CD14-positive monocyte (primary cell): ENCODE measurements around the gene CROCC. TPM values are rescaled to one million over a fixed set of nuclear protein-coding genes. Genes with fewer than 3 reads are reported as not detected.

Experiments used
- DNase-seq, 3 donors: peaks; one replicate each; pipeline ENCODE4 v3.0.0-alpha.2; 2011 to 2022
- H2AFZ ChIP-seq: 2 replicates; pipeline ENCODE4 v1.6.0; 2012; ENCODE audit warnings: mild to moderate bottlenecking, low read depth, low read length, inconsistent platforms; ENCODE audit not compliant: insufficient read depth, poor library complexity, severe bottlenecking
- H3K27ac ChIP-seq, 2 donors: 1 replicate in 1 of 2; 2 replicates in 1 of 2; pipeline ENCODE4 v1.5.1; 2012 to 2013; ENCODE audit warnings: low read length in 2 of 2, control low read depth in 1 of 2, inconsistent platforms in 1 of 2, low read depth in 1 of 2, mild to moderate bottlenecking in 1 of 2
- H3K27me3 ChIP-seq, 2 donors: one replicate each; pipeline versions ENCODE4 v1.6.0 to v1.6.1; 2011 to 2013; ENCODE audit warnings: low read length in 2 of 2; ENCODE audit not compliant: control insufficient read depth in 2 of 2, insufficient read depth in 2 of 2
- H3K36me3 ChIP-seq, 2 donors: replicated peaks in 1 of 2; 1 replicate in 1 of 2; 2 replicates in 1 of 2; pipeline versions ENCODE4 v1.5.1 to v1.6.1; 2012 to 2013; ENCODE audit warnings: low read length in 2 of 2, control low read depth in 1 of 2, inconsistent platforms in 1 of 2, mild to moderate bottlenecking in 1 of 2; ENCODE audit not compliant: insufficient read depth in 2 of 2, control insufficient read depth in 1 of 2
- H3K4me1 ChIP-seq, 2 donors: 1 replicate in 1 of 2; 2 replicates in 1 of 2; pipeline versions ENCODE4 v1.5.1 to v1.6.1; 2012 to 2013; ENCODE audit warnings: low read length in 2 of 2, control low read depth in 1 of 2, inconsistent platforms in 1 of 2, mild to moderate bottlenecking in 1 of 2, moderate library complexity in 1 of 2; ENCODE audit not compliant: insufficient read depth in 2 of 2, control insufficient read depth in 1 of 2
- H3K4me2 ChIP-seq: replicated peaks from 2 replicates; pipeline ENCODE3; 2012; ENCODE audit warnings: low read length, moderate library complexity, mild to moderate bottlenecking; ENCODE audit not compliant: poor library complexity, severe bottlenecking; ENCODE audit errors: extremely low read depth
- H3K4me3 ChIP-seq, 3 experiments: fragments of 200-600 bp in 1 of 3; sonication (generic) in 1 of 3; replicated peaks in 1 of 3; 1 replicate in 2 of 3; 2 replicates in 1 of 3; pipeline ENCODE4 v1.5.1; 2011 to 2013; ENCODE audit warnings: low read length in 3 of 3, mild to moderate bottlenecking in 3 of 3, control low read depth in 2 of 3, low read depth in 2 of 3, inconsistent platforms in 1 of 3, moderate library complexity in 1 of 3
- H3K79me2 ChIP-seq: 2 replicates; pipeline ENCODE4 v1.6.0; 2012; ENCODE audit warnings: mild to moderate bottlenecking, control low read depth, inconsistent platforms, low read length, moderate library complexity; ENCODE audit not compliant: insufficient read depth
- H3K9ac ChIP-seq: 2 replicates; pipeline ENCODE4 v1.6.0; 2017; ENCODE audit warnings: low read length, mild to moderate bottlenecking; ENCODE audit not compliant: insufficient read depth, poor library complexity, severe bottlenecking
- H3K9me3 ChIP-seq, 2 donors: replicated peaks in 1 of 2; 1 replicate in 1 of 2; 2 replicates in 1 of 2; pipeline versions ENCODE4 v1.5.1 to v1.6.1; 2012 to 2013; ENCODE audit warnings: low read length in 2 of 2, control low read depth in 1 of 2; ENCODE audit not compliant: control insufficient read depth in 1 of 2, insufficient read depth in 1 of 2
- H4K20me1 ChIP-seq: 2 replicates; pipeline ENCODE4 v1.6.0; 2012; ENCODE audit warnings: mild to moderate bottlenecking, low read length, control low read depth, moderate library complexity; ENCODE audit not compliant: insufficient read depth
- H3K27ac Mint-ChIP-seq, 7 donors: one replicate each; pipeline ENCODE4 v1.8.0; 2020; ENCODE audit warnings: mild to moderate bottlenecking in 7 of 7, mixed read lengths in 7 of 7, moderate library complexity in 6 of 7, inconsistent platforms in 2 of 7
- H3K27me3 Mint-ChIP-seq, 3 donors: one replicate each; pipeline ENCODE4 v1.8.0; 2021 to 2022; ENCODE audit warnings: low read depth in 3 of 3, mild to moderate bottlenecking in 3 of 3, mixed read lengths in 3 of 3, moderate library complexity in 3 of 3, inconsistent platforms in 1 of 3
- H3K36me3 Mint-ChIP-seq, 2 donors: one replicate each; pipeline ENCODE4 v1.8.0; 2020; ENCODE audit warnings: mixed read lengths in 2 of 2, inconsistent platforms in 1 of 2, mild to moderate bottlenecking in 1 of 2
- H3K4me1 Mint-ChIP-seq: one replicate; pipeline ENCODE4 v1.8.0; 2020; ENCODE audit warnings: mild to moderate bottlenecking, mixed read lengths
- H3K4me3 Mint-ChIP-seq, 2 donors: one replicate each; pipeline ENCODE4 v1.8.0; 2020; ENCODE audit warnings: mild to moderate bottlenecking in 2 of 2, mixed read lengths in 2 of 2, moderate library complexity in 1 of 2
- H3K9me3 Mint-ChIP-seq, 7 donors: one replicate each; pipeline ENCODE4 v1.8.0; 2020 to 2022; ENCODE audit warnings: mixed read lengths in 7 of 7, mild to moderate bottlenecking in 6 of 7, moderate library complexity in 6 of 7, inconsistent platforms in 2 of 7
- CTCF ChIP-seq: fragments of 200-600 bp; IDR thresholded peaks from one replicate; pipeline ENCODE4 v1.8.0; 2022; ENCODE audit warnings: antibody characterized with exemption, mild to moderate bottlenecking
- WGBS: methylation state at CpG from one replicate; pipeline ENCODE4 v1.1.5; 2013; ENCODE audit warnings: missing lambda C conversion rate; ENCODE audit not compliant: insufficient coverage; 5-methylcytosine and 5-hydroxymethylcytosine counted together
- intact Hi-C, 2 donors: fragments of 100-400 bp; cut with micrococcal nuclease; formaldehyde crosslinking; loops; one replicate each; pipeline versions ENCODE4 v1.15.0 to v1.15.1; 2023
- polyA plus RNA-seq, 3 donors: library from polyadenylated mRNA; depleted of rRNA in 1 of 3; unstranded in 2 of 3; stranded (reverse) in 1 of 3; fragments of 300-500 nt in 2 of 3; fragments of >200 nt in 1 of 3; fragmentation: Illumina TruSeq in 2 of 3; gene quantifications; 1 replicate in 2 of 3; 2 replicates in 1 of 3; pipeline ENCODE4 v1.2.3, GENCODE V29; 2012 to 2021
- small RNA-seq: library from RNA; depleted of rRNA; stranded (forward); fragments of <200 nt; gene quantifications from one replicate; pipeline ENCODE3, GENCODE V24; 2012; ENCODE audit warnings: low read depth; ENCODE audit not compliant: insufficient read length

Gene CROCC
- polyA plus RNA-seq, 3 donors, result 0.21 to 46.1 (median 0.69) TPM

- Histone ChIP-seq H2AFZ (no peak overlapping the region), H3K4me3 (no peak overlapping the region), H3K27me3 (no peaks in the 10 kb centered on the region), H3K27ac (no peak overlapping the region), H4K20me1 (peaks cover 27% of the 10 kb centered on the region), H3K4me2 (no peak overlapping the region), H3K9me3 (no peaks in the 10 kb centered on the region), H3K79me2 (no peaks in the 10 kb centered on the region), H3K36me3 (peaks cover 75 to 82% of the 10 kb centered on the region in 2 donors), H3K9ac (no peak overlapping the region), H3K4me1 (peaks cover 14 to 23% of the 10 kb centered on the region in 2 donors)
- Mint-ChIP-seq H3K27me3 (peaks cover 0 to 2% (median 0%) of the 10 kb centered on the region in 3 donors), H3K27ac (no peak overlapping the region), H3K4me3 (no peak overlapping the region), H3K36me3 (peaks cover 71 to 81% of the 10 kb centered on the region in 2 donors), H3K9me3 (peaks cover 0 to 2% (median 0%) of the 10 kb centered on the region in 7 donors), H3K4me1 (peaks cover 23% of the 10 kb centered on the region)
- TF ChIP-seq CTCF, result no peak
- intact Hi-C loops, result no loop called here
- DNase-seq, result no peak
- 100% methylated on average over 2 of the region's 2 CpGs for WGBS
Observed at GRCh38 chr1:17020502-17020901, 98.8 kb downstream of the CROCC start.

DNA sequence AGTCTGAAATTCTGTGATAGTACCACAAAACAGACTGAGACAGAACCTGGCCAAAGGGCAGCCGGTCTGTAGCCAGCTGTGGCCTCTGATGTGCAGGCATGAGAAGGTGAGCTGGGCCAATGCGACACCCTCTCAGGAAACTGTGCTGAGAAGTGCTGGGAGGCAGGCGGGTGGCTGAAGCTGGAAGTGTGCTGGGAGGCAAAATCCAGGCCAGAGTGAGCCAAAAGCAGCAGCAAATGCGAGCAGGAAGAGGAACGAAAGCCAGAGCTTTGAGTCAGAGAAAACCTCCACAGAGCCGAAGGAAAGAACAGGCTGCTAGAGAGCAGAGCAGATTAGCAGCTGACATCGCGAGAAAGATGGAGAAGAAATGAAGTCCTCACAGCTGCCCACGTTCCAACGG lies 100.2 kb downstream of the CROCC start:
- Histone ChIP-seq H4K20me1 (peaks cover 29% of the 10 kb centered on the region), H3K27me3 (no peaks in the 10 kb centered on the region), H3K9me3 (no peaks in the 10 kb centered on the region), H3K4me3 (no peak overlapping the region), H3K9ac (no peak overlapping the region), H2AFZ (no peak overlapping the region), H3K36me3 (peaks cover 89 to 96% of the 10 kb centered on the region in 2 donors), H3K4me2 (no peak overlapping the region), H3K27ac (no peak overlapping the region), H3K4me1 (peaks cover 9 to 15% of the 10 kb centered on the region in 2 donors), H3K79me2 (no peaks in the 10 kb centered on the region)
- TF ChIP-seq CTCF, result no peak
- H3K27me3 Mint-ChIP-seq, result no peaks in the 10 kb centered on the region
- peak overlapping the region in 1 of 7 donors; percentile 10 for H3K27ac Mint-ChIP-seq
- WGBS, result 89% methylated on average over 10 of the region's 10 CpGs
- H3K36me3 Mint-ChIP-seq, result peaks cover 80 to 94% of the 10 kb centered on the region in 2 donors
- H3K4me3 Mint-ChIP-seq, result no peak overlapping the region
- H3K9me3 Mint-ChIP-seq, result peaks cover 0 to 2% (median 0%) of the 10 kb centered on the region in 7 donors
- intact Hi-C loops, result no loop called here
- DNase-seq, result no peak
- peaks cover 17% of the 10 kb centered on the region for H3K4me1 Mint-ChIP-seq

Small RNAs within 50 kb of the gene (small RNA-seq; reads per million reads assigned to genes)
- gene RNU1-2, result not detected
- not detected for gene RNU1-5P

Other genes starting within 250 kb of the CROCC start
- gene RNU1-4, start 181.4 kb upstream of the CROCC start, polyA plus RNA-seq, result not detected
- not detected for gene RNU1-2, start 26.0 kb upstream of the CROCC start, polyA plus RNA-seq
- not detected for gene MFAP2, start 58.7 kb downstream of the CROCC start, polyA plus RNA-seq
- gene ATP13A2, start 90.0 kb downstream of the CROCC start, polyA plus RNA-seq, result 10 to 100 TPM; 17.6 to 37.8 (median 19.5) TPM
- 100 to 1,000 TPM; 116 to 275 (median 241) TPM for gene SDHB, start 132.1 kb downstream of the CROCC start, polyA plus RNA-seq
- 10 to 100 TPM; 18.6 to 61.7 (median 32.6) TPM for gene PADI2, start 197.5 kb downstream of the CROCC start, polyA plus RNA-seq